Loucy (cell line): ENCODE data around the gene PCCA.

Experiments
- H2AFZ ChIP-seq: fragments of 200-600 bp; sonication (generic); 2 replicates; pipeline ENCODE4 v1.6.0; 2016; ENCODE audit warnings: antibody characterized with exemption, mild to moderate bottlenecking, low read length, moderate library complexity
- H3F3A ChIP-seq: fragments of 200-600 bp; 2 replicates; pipeline ENCODE4 v1.6.0; 2016; ENCODE audit warnings: antibody characterized with exemption, low read depth, mild to moderate bottlenecking
- H3K27me3 ChIP-seq: fragments of 200-600 bp; sonication (generic); 2 replicates; pipeline ENCODE4 v1.6.1; 2014; ENCODE audit warnings: low read length, mild to moderate bottlenecking; ENCODE audit not compliant: insufficient read depth, poor library complexity, severe bottlenecking
- H3K36me3 ChIP-seq: fragments of 200-600 bp; sonication (generic); 2 replicates; pipeline ENCODE4 v1.6.1; 2016; ENCODE audit warnings: low read length; ENCODE audit not compliant: insufficient read depth
- H3K4me1 ChIP-seq: fragments of 200-600 bp; sonication (generic); 2 replicates; pipeline ENCODE4 v1.5.1; 2014; ENCODE audit warnings: low read length, mild to moderate bottlenecking; ENCODE audit not compliant: insufficient read depth, poor library complexity, severe bottlenecking
- H3K4me2 ChIP-seq: fragments of 200-600 bp; sonication (generic); 2 replicates; pipeline ENCODE4 v1.6.0; 2014; ENCODE audit warnings: antibody characterized with exemption, low read length, low read depth, mild to moderate bottlenecking; ENCODE audit not compliant: poor library complexity, severe bottlenecking
- H3K4me3 ChIP-seq: fragments of 200-600 bp; sonication (generic); 2 replicates; pipeline ENCODE4 v1.5.1; 2014; ENCODE audit warnings: low read length, mild to moderate bottlenecking, mixed read lengths; ENCODE audit not compliant: poor library complexity, severe bottlenecking
- H3K79me2 ChIP-seq: fragments of 200-600 bp; sonication (generic); 2 replicates; pipeline ENCODE4 v1.6.1; 2014; ENCODE audit warnings: low read length; ENCODE audit not compliant: insufficient read depth
- H3K9ac ChIP-seq: fragments of 200-600 bp; sonication (generic); 2 replicates; pipeline ENCODE4 v1.6.0; 2014; ENCODE audit warnings: mild to moderate bottlenecking, low read depth, low read length, moderate library complexity; ENCODE audit not compliant: poor library complexity, severe bottlenecking
- H3K9me2 ChIP-seq: fragments of 200-600 bp; sonication (generic); replicated peaks from 2 replicates; pipeline ENCODE4 v1.6.1; 2016; ENCODE audit warnings: low read depth, low read length, mixed read lengths
- H3K9me3 ChIP-seq: fragments of 200-600 bp; sonication (generic); 2 replicates; pipeline ENCODE4 v1.6.1; 2014; ENCODE audit warnings: mild to moderate bottlenecking, antibody characterized with exemption, low read length, low read depth; ENCODE audit not compliant: insufficient read depth
- H4K20me1 ChIP-seq: fragments of 200-600 bp; sonication (generic); 2 replicates; pipeline ENCODE4 v1.6.0; 2014; ENCODE audit warnings: antibody characterized with exemption, low read length, mild to moderate bottlenecking; ENCODE audit not compliant: insufficient read depth, poor library complexity, severe bottlenecking
- CTCF ChIP-seq: fragments of 200-600 bp; sonication (generic); conservative IDR thresholded peaks from 2 replicates; pipeline ENCODE4 v1.5.1; 2014; ENCODE audit warnings: mild to moderate bottlenecking, antibody characterized with exemption, low read length
- EZH2phosphoT487 ChIP-seq: fragments of 200-600 bp; IDR thresholded peaks from 2 replicates; pipeline ENCODE4 v1.6.1; 2018; ENCODE audit warnings: antibody characterized with exemption, mild to moderate bottlenecking, moderate library complexity, borderline replicate concordance

Gene PCCA

DNA sequence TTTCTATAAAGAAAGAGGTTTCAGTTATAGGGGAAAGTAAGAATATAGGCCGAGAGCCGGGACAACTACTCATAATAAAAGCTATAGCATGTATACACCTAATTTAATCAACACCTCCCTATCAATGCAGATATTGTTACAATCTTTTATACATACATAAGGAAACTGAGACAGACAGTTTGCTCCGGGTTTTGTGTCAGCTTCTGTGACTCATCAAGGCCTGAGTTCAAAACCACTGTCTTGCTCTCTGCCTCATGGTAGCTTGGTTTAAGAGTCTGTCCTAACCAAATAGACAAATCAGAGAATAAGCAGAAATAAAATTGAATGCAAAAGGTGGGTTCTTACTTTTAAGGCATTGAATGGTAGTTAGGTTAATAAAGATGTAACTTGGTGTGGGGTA, 276.8 kb downstream of the PCCA start:
- H3K4me1 ChIP-seq, result no peaks in the 10 kb centered on the region
- no peaks in the 10 kb centered on the region for H3K9me2 ChIP-seq
- H3K79me2 ChIP-seq, result no peaks in the 10 kb centered on the region
- no peaks in the 10 kb centered on the region for H3K9me3 ChIP-seq
- TF ChIP-seq CTCF (no peak), EZH2phosphoT487 (no peak)
- no peaks in the 10 kb centered on the region for H3K36me3 ChIP-seq
- no peak overlapping the region for H2AFZ ChIP-seq
- no peaks in the 10 kb centered on the region for H4K20me1 ChIP-seq
- no peak overlapping the region for H3K9ac ChIP-seq
- no peak overlapping the region for H3K4me3 ChIP-seq
- no peak overlapping the region for H3K4me2 ChIP-seq
- H3K27me3 ChIP-seq, result no peaks in the 10 kb centered on the region
- no peaks in the 10 kb centered on the region for H3F3A ChIP-seq

- no peaks in the 10 kb centered on the region for H4K20me1 ChIP-seq
- TF ChIP-seq EZH2phosphoT487 (no peak), CTCF (no peak)
- H2AFZ ChIP-seq, result no peak overlapping the region
- H3K9me2 ChIP-seq, result no peaks in the 10 kb centered on the region
- H3K4me2 ChIP-seq, result no peak overlapping the region
- peaks cover 10% of the 10 kb centered on the region for H3K4me1 ChIP-seq
- H3K27me3 ChIP-seq, result no peaks in the 10 kb centered on the region
- H3K9me3 ChIP-seq, result peaks cover 16% of the 10 kb centered on the region
- H3K4me3 ChIP-seq, result no peak overlapping the region
- H3K79me2 ChIP-seq, result no peaks in the 10 kb centered on the region
- peaks cover 13% of the 10 kb centered on the region for H3K36me3 ChIP-seq
- H3K9ac ChIP-seq, result no peak overlapping the region
- H3F3A ChIP-seq, result no peaks in the 10 kb centered on the region
Measured at GRCh38 chr13:100378533-100378932, 289.6 kb downstream of the PCCA start.

GRCh38 chr13:100381595-100382224, 292.8 kb downstream of the PCCA start:
- no peaks in the 10 kb centered on the region for H3K79me2 ChIP-seq
- no peaks in the 10 kb centered on the region for H3F3A ChIP-seq
- H2AFZ ChIP-seq, result no peak overlapping the region
- no peaks in the 10 kb centered on the region for H4K20me1 ChIP-seq
- no peak overlapping the region for H3K4me3 ChIP-seq
- no peaks in the 10 kb centered on the region for H3K27me3 ChIP-seq
- no peaks in the 10 kb centered on the region for H3K9me2 ChIP-seq
- TF ChIP-seq EZH2phosphoT487 (no peak), CTCF (no peak)
- no peak overlapping the region for H3K4me2 ChIP-seq
- H3K9ac ChIP-seq, result no peak overlapping the region
- H3K36me3 ChIP-seq, result peaks cover 8% of the 10 kb centered on the region; the same call in 1 of the 2 replicates
- peaks cover 16% of the 10 kb centered on the region for H3K9me3 ChIP-seq
- H3K4me1 ChIP-seq, result peaks cover 10% of the 10 kb centered on the region
